ENCODE data around the gene GHRHR.
A peak's percentile ranks its signal among the peaks of the same experiment; 100 is the strongest.

The GHRHR gene

DNA sequence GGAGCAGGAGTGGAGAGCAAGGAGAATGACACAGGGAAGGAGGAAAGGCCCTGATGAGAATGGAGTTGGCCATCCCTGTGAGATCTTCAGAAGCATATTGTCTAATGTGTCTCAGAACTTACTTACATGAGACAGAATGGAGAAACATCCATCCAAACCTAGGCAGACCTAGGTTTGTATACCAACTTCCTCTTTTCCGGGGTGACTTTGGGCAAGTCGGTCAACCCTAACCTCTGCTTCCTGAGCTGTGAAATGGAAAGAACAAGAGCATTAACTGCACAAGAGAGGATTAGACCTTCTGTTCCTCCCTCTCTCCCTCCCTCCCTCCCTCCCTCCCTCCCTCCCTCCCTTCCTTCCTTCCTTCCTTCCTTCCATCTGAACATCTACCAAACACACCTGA, 4.5 kb downstream of the GHRHR start:
- DNase-seq (ENCODE audit: low spot score), result no peak

DNA sequence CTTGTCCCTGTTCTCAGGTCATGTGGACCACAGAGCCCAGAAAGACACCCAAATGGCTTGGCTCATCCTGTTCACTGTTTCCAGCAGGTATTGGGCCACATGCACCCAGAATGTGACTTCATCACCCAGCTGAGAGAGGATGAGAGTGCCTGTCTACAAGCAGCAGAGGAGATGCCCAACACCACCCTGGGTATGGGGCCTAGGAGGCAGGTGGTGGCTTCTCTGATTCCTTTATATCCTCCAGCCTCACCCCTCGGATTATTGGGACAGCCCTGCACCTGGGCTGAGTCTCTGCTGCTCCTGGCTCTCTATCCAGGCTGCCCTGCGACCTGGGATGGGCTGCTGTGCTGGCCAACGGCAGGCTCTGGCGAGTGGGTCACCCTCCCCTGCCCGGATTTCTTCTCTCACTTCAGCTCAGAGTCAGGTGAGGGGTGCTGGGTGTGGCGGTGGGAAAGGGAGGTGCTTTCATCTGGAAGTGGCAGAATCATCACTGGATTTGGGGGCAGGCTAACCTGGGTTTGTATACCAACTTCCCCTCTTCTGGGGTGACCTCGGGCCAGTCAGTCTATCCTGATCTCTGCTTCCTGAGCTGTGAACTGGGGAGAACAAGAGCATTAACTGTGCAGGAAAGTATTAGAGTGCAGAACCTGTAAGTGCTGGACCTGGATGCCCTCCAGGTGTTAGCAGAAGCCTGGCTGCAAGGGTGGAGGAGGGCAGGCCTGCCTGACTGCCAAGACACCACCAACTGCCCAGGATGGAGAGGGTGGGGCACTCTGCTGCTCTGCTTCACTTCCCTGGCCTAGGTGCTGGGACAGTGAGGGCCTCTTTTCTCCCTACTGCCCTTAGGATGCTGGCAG, 5.2 kb downstream of the GHRHR start:
- DNase-seq (ENCODE audit: low spot score), result no peak

DNA sequence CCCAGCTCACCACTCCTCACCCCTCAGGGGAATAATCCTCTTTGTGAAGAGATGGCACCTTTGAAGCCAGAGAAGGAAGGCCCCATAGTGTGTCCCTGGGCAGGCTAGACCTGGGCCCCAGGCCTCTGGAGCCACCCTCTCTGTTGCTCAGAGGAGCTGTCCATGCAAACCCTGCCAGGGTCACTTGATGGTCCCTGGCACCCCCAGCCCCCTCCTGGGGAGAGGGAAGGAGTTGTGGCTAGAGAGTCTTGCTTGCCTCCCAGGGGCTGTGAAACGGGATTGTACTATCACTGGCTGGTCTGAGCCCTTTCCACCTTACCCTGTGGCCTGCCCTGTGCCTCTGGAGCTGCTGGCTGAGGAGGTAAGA, 5.8 kb downstream of the GHRHR start:
- no peak for DNase-seq (ENCODE audit: low spot score)

DNA sequence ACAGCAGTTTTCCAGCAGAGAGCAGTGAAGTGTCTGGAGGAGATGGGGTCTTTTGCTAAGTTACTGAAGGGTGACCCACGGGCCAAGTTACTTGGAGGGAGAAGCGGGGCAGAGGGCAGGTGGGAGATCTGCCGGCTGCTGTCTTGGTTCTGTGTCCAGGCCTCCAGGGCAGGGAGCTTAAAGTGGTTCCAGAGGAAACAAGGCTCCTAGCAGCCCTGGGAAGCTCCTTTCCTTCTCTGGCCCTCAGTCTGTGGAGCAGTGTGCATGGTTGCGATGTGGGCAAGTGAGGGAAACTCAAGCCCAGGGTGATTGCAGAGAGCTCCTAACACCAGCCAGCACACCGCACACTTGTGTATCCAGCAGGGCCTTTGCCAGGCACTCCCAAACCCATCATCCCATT, 6.3 kb downstream of the GHRHR start:
- DNase-seq (ENCODE audit: low spot score), result no peak

DNA sequence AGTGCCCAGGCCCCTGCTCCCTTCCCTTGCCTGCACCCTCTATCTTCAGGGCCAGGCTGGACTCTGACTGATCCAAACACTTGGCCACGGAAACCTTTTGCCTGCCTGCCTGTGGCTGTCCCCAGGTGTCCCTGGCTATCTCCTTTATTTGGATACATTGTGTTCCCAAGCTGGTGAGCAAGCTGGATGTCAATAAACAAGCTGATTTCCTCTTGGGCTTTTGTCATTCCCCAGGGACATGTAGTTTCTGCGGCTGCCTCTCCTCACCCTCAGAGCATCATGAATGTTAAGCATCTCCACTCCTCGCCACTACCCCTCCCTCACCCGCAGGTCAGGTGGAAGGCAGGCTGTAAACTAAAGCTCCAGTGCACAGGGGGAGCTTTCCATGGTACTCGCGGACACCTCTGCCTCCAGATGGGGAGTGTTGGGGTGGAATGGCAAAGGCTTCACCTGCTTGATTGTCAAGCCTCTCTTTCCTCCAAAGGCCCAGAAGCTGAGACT, 6.9 kb downstream of the GHRHR start:
- no peak for DNase-seq (ENCODE audit: low spot score)

DNA sequence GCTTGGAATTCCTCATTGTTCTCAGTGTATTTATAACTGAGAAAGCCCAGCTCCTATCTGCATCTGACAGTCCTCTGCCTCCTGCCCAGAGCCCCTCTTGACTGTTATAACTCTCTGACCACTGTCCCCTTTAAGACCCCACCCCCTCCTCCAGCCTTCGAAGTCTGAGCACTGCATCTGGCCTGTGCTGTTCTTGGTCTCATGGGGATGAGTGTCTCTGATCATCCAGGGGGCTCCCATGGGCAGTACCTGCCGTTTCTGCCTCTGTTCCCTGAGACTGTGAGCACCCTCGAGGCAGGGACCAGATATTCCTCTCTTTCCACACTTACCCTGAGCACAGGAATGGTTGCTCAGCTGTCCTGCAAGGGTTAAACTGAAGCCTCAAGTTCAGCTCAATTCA, 7.7 kb downstream of the GHRHR start:
- no peak for DNase-seq (ENCODE audit: low spot score)

DNA sequence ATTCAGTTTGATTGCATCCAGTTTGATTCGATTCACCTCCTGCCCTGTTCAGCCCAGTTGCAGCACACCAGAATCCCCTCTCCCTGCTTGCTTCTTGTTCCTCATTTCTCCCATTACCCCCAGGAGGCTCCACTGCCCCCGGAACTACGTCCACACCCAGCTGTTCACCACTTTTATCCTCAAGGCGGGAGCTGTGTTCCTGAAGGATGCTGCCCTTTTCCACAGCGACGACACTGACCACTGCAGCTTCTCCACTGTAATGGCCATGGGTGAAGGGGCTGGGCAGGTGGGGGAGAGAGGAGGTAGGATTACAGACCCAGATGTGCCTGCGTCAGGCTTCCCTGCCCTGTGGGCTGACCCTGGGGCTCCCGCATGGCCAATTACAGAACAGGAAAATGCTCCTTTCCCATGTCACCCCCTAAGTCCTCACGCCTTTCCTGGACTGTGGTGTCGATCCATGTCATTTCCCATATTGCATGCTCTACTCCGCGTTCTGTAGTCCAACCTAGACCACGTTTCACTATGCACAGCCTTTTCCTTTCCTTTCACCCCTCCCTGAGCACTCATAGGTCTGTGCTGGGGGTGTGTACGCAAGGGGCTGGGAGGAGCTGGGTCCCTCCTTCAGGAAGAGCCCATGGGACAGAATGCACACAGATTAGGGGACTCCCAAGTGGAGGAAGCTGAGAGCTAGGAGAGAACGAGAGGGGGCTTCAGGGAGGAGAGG, 8.2 kb downstream of the GHRHR start:
- DNase-seq (ENCODE audit: low spot score), result no peak

DNA sequence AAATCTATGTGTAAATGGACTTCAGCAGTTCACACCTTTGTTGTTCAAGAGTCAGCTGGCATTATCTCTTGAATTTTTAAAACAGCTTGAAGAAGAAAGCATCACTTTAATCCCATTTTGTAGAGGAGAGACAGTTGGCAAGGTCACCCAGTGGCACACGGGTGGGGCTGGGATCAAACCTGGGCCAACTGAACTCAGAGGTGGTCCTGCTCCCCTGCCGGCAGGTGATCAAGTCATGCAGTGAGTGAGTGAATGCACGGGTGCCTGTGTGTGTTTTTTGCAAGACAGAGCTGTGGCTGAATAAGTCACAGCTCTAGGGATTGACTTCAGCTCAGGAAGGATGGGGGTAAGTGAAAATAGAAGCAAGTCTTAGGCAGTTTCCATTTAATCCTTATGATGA, 9.5 kb downstream of the GHRHR start:
- DNase-seq (ENCODE audit: low spot score), result no peak

DNA sequence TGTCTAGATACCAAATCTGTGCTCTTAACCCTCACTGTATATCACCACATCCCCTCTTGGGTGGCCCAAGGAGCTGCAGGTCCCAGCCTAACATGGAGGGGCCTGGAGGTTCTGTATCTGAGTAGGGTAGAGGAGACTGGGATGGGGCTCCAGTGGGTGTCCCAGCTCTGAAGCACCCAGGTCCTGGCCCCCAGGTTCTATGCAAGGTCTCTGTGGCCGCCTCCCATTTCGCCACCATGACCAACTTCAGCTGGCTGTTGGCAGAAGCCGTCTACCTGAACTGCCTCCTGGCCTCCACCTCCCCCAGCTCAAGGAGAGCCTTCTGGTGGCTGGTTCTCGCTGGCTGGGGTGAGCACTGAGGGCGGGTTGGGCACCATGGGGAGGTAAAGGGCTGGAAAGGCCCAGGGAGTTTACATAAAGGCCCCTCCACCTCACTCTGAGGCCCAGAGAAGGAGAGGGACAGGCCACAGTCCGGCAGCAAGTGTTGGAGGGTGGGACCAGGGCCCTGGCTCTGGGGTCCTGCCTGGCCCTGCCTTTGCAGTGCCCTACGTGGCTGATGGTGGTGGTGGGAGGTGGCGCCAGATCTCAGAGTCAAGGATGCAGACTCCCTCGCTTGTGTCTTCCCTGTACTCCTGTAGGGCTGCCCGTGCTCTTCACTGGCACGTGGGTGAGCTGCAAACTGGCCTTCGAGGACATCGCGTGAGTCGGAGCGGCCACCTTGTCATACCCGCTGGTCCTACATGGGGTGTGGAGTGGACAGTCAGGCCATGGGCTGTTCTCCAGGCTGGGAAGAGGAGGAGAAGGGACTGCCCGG, 10.2 kb downstream of the GHRHR start:
- no peak for DNase-seq (ENCODE audit: low spot score)

DNA sequence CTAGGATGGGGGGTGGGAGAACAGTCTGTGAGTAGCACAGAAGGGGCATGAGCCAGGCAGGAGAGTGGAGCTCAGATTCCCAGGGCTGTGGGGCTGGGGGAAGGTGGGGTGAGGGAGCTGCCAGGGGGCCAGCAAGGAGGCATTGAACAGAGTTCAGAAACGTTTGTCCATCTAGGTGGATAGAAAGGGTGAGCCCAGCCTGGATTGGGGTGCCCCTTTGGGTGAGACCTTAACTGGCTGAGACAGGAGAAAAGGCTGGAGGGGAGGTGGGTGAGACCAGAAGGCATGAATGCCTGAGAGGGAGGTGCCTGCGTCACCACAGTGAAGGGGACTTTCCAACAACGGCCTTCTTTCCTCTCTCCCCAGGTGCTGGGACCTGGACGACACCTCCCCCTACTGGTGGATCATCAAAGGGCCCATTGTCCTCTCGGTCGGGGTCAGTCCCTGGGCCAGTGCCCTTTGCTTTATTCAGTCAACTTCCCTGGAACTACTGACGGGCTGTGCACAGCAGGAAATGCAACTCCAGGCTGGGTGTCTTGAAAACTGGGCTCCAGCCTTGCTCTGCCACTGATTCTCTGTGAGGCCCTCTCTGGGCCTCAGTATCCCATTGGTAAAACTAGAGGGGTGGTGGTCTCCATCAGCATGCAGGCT, 11.0 kb downstream of the GHRHR start:
- DNase-seq (ENCODE audit: low spot score), result no peak

DNA sequence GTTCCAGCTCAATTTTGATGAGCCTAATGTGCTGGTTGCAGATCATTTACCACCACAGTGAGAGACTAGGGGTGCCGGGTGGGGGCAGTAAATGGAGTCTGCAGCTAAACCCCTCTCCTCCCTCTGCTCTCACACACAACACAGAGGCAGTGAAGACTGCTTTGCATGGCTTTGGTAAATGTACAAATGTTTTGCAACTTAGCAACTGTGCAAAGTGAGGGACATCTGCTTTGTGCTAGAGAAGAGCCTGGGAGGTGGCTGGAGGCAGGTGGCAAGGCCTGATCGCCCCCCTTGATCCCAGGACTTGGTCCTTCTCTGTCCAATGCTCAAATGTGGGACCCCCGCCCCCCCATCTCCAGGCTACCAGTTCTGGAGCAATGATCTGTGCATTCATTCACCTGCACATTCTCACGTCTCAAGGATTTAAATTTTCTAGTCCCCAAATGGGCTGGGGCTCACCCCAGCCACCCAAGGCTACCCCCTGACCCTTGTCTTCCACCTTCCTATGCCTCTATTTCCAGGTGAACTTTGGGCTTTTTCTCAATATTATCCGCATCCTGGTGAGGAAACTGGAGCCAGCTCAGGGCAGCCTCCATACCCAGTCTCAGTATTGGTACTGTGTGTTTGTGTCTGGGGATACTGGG, 11.6 kb downstream of the GHRHR start:
- DNase-seq (ENCODE audit: low spot score), result no peak

DNA sequence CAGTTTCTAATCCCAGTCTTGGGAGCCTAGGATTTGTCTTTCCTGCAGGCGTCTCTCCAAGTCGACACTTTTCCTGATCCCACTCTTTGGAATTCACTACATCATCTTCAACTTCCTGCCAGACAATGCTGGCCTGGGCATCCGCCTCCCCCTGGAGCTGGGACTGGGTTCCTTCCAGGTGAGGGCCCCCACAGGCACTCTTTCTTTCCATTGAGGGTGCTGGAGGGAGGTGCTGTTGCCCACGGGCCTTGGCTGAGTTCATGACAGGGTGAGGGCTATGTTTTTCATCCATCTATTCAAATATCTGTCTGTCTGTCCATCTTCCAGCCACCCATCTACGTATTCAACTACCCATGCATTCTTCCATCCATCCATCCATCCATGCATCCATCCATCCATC, 12.6 kb downstream of the GHRHR start:
- DNase-seq (ENCODE audit: low spot score), result no peak

DNA sequence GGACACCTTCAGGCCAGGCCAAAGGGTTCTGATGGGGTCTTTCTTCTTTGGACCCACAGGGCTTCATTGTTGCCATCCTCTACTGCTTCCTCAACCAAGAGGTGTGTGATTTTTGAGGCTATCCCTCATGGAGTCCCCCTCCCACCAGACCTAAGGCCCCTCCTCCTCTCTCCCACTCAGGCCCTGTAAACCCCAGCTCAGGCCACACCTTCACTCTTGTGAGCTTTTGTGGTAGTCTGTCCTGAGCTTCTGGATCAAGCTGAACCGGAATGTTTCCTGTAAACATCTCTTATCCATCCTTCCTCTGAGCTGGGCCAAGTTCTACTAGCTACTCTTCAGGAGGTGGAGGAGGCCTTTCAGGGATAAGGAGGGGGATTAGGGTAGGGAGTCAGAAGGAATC, 13.5 kb downstream of the GHRHR start:
- DNase-seq (ENCODE audit: low spot score), result no peak

DNA sequence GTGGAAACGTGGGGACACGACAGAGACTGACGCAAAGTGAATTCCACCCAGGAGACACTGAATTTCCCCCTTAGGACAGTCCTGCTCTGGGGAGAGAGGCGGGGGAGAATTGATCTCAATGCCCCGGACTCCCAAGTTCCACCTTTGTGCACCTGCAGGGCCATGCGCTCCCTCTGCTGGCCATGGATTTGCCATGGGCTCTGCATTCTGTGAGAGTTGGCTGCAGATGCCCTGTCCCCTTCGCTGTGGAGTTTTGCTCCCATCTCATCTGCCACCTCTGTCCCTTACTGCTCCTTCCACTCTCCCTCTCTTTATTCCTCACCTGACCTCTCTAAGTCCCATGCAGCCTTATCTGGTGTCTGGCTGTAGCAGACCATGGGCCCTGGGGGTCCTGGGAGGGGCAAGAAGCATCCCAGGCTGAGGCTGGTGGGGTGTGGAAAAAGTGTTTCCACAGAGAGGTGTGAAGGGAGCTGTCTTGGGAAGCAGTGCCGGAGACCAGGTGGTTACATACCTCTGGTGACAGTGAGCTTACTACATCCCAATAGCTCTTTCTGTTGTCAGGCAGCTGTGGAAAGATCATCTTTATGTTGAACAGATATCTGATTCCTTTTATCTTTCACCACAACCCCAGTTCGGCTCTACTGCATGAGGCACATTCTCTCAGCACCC, 14.3 kb downstream of the GHRHR start:
- DNase-seq (ENCODE audit: low spot score), result no peak

DNA sequence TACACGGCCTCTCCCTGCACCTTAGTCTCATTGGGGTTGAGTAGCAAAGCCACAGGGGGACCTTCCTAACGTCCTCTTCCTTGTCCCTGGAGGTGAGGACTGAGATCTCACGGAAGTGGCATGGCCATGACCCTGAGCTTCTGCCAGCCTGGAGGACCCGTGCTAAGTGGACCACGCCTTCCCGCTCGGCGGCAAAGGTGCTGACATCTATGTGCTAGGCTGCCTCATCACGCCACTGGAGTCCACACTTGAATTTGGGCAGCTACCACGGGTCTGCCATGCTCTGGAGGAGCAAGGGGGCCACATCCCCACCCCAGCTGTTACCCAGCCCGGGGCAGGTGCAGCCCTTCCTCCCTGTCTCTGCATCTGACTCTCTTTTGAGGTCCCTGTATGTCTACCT, 15.3 kb downstream of the GHRHR start:
- no peak for DNase-seq (ENCODE audit: low spot score)

DNA sequence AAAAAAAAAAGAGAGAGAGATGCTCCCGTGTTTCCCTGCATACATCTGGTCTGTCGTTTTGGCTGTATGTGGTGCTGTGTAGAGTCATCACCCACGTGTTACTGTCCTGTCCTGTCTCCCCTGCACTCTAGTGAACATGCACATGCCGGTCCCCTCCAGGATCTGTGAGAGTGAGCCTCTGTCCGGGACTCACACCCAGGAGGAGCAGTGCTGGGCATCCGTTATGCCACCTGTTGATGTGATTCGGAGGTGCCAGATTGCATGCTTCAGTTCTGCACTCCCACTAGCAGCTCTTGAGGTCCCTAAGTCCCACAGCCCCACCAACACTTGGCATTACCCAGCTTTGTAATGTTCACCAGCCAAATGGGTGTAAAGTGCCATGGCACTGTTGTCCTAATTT, 16.4 kb downstream of the GHRHR start:
- peak; percentile 25 for DNase-seq (ENCODE audit: low spot score)

DNA sequence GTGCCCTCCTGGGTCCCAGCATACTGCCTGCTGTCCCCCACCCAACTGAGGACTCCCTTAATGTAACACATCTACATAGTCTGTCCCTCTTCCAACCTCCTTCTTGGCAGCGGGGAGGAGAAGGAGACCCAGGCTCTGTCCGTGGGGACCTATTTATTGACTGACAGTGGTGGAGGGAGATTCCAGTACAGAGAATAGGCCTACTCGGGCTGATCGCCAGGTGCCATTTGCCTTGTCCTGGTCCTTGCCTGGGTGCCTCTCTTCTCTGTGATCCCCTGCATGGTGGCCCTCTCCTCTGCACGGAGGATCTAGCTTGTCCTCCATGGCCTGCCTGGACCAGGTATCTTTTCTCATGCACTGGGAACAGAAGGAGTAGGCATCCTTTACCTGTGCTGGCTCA, 17.0 kb downstream of the GHRHR start:
- peak; percentile 48 for DNase-seq (ENCODE audit: low spot score)

DNA sequence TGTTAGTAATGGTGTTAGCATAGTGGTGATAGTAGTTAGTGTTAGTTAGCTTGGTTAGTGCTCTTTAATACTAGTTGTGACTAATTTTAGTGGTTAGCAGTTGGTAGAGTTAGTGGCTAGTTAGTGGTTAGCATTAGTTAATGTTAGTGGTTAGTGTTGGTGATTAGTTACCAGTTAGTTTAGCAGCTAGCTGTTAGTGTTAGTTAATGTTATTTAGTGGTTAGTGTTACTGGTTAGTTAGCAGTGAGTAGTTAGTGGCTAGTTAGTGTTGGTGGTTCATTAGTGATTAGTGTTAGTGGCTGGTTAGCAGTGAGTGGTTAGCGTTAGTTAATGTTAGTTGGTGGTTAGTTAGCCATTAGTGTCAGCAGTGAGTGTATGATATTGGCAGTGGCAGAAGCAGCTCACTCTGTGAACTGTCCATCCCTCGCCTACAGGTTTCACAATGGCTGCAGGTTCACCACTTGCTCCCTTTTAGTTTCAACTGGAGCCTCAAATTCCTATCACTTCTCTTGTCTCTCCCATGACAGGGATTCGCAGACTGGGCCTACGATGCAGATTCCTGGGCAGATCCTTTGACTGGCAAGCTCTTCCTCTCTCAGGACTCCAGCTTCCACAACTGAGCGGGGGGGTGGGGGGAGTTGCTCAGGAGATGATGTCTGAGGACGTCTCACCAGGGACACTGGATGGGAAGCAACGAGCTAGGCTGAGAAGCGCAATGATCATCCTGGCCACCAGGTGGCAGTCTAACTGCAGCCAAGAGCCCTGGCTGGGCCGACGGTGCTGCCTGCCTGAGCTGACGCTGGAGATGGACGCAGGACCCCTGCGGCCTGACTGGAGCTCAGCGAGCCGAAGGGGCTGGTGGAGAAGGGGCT, 19.5 kb downstream of the GHRHR start:
- peak; percentile 93 for DNase-seq (ENCODE audit: low spot score)

DNA sequence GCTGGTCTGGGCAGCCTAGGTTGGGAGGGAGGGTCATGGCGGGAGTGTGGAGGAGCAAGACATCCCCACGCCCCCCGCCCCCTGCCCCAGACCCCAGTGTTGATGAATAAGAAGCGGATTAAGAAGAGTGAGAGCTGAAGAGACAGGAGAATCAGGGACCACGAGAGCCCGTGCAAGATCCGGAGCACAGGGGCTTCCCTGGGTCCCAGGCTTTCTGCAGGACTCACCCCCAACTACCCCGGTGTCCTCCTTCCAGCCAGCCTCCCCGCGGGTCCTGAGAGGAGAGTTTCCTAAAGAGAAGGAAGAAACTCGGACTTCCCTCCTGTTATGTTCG, 20.1 kb downstream of the GHRHR start:
- DNase-seq (ENCODE audit: low spot score), result no peak

Data from left forelimb (tissue), 1 donor.